Stimulated activated CD8-positive, alpha-beta memory T cell treated with anti-CD3 and anti-CD28 coated beads, Interleukin-15, amount 100 ng/mL, for 4 hours (primary cell): ENCODE measurements around the gene FRG2B.
"Not testable (repeated sequence)": the region's sequence is repeated elsewhere in the genome, so short reads cannot be mapped to it uniquely, and the experiment has no call there.

Source experiments
- DNase-seq, 2 donors: peaks; one replicate each; pipeline ENCODE4 v3.0.0-alpha.2; 2020; ENCODE audit warnings: low read depth in 2 of 2

FRG2B gene

DNA sequence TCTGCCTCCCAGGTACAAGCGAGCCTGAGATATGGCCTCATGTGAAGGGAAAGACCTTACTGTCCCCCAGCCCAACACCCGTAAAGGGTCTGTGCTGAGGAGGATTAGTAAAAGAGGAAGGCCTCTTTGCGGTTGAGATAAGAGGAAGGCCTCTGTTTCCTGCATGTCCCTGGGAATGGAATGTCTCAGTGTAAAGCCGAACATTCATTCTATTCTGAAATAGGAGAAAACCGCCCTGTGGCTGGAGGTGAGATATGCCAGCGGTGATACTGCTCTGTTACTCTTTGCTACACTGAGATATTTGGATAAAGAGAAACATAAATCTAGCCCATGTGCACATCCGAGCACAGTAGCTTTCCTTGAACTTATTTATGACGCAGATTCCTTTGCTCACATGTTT, 26.7 kb downstream of the FRG2B start:
- not testable (repeated sequence) for DNase-seq

- DNase-seq: no peak
Observed at GRCh38 chr10:133592716-133593115, 33.9 kb downstream of the FRG2B start.

DNA sequence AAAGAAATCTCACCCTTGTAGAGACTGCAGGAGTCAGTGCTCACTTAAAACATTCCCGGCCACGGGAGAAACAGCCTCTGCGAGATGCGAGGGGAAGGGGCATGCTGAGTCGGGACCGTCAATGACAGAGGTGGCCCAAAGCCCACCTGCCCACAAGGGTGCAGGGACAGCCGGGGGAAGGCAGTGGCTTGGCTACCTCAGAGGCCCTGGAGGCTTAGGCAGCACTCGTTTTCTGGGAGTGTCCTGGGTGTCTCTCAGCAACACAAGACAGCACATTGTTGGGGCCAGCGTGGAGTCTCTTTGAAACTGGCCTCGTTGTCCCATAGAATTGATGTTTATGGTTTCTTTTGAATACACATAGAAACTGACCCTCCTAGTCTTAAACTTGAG, 35.6 kb downstream of the FRG2B start:
- DNase-seq: no peak

DNA sequence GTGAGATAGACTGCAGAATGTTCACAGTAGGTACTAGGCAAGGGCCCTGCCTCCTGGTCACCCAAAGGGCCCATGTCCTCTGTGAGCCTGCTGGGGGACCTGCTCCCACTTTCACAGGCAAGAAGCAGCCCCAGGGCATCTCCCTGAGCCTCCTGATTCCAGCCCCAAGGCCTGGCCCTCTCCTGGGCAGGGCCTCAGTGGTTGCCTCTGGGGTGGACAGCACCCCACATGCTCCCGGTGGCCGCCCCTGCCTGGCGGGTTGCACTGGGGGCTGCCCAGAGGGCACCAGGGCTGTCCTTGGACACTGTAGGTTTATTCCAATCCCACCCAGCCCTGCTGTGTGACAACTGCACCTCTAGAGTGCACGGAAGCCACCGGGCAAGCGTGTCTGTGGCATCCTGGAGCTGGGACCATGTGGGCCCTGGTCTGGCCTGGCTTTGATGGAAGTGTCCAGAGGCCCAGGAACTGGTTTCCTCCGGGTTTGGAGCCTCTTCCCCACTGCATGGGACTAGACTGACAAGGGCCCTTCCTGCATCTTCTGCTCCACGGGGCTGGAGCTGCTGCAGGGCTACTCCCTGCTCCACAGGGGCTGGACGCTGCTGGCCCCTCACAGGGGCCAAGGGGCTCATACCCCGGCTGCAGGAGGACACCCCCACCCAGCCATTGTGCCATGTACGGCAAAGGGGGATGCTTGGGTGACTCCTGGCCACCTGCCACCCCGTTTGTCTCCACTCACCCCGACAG, 36.2 kb downstream of the FRG2B start:
- DNase-seq: no peak

DNA sequence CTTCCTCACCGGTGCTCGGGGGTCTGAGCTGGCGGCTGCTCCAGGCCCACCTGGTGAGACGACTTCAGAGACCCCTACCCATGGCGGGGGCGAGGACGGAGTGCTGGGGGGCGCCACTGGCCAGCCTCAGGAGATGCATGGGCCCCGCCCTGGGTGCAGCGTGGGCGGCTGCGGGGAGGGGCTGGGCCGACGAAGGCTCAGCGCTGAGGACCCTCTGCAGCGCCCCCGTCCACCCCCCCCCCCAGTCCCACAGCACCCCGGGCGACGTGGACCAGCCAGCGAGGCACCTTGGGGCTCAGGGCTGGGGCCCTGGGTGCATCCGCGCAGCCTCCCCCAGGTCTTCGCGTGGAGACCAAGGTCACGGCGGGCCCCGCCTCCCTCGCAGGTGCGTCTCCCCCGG, 49.6 kb downstream of the FRG2B start:
- DNase-seq: not testable (repeated sequence)
